Skin of body (tissue), 2 donors: Measurements from ENCODE around the gene CSTF2T. TPM values are rescaled to one million over a fixed set of nuclear protein-coding genes. Genes with fewer than 3 reads are reported as not detected.
"Not testable (repeated sequence)": the region's sequence is repeated elsewhere in the genome, so short reads cannot be mapped to it uniquely, and the experiment has no call there.

Experiments used
- DNase-seq: peaks from one replicate; lab custom pipeline; 2025; lab: John Stamatoyannopoulos, UW
- total RNA-seq: library from RNA; depleted of rRNA; stranded (reverse); fragments of >200 nt; gene quantifications from one replicate; pipeline ENCODE4 v1.2.3, GENCODE V29; 2014

CSTF2T gene
- total RNA-seq, 1 donor from 2014 or later, result 19.8 TPM

DNA sequence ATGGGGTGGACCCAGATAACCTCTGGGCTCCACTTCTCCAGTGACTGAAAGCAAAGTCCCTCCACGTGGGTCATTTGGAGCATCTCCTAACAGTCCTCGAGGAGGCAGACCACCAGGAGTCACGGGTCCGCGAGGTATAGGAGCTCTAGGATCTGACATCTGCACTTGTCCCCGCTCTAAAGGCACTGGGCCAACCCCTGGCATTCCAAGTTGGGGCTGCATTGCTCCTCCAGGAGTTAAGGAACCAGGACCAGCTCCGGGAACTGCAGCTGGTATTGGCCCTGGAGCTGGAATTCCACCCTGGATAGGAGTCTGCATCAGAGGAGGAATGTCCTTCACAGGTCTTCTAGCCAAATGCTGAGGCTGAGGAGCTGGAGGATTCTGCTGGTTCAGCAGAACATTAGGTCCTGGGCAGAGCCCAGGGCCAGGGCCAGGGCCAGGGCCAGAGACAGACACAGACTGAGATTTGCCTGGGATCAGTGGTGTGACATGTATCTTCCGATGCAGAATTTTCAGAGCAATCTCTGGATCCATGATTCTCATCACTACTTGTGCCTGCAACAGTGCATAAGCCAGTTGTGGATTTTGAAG lies 827 bp downstream of the CSTF2T start:
- DNase-seq, result no peak

DNA sequence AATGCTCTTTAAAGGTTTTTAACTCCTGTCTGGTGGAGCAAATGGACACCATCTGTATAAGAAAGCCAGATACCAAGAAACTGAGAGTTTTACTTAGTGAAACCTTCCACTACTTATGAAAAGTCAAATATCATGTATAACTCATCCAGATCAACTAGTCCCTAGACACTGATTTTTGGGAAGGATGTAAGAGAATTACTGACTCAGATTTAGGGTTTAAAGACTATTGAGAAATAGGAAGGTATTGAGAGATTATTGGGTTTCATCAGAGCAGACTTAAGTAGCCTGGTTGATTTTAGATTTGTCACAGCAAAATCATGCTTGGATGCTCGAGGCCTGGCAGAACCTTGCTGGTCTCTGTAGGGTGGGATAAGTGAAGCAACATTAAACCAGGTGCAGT lies 3.1 kb downstream of the CSTF2T start:
- DNase-seq, result no peak

DNA sequence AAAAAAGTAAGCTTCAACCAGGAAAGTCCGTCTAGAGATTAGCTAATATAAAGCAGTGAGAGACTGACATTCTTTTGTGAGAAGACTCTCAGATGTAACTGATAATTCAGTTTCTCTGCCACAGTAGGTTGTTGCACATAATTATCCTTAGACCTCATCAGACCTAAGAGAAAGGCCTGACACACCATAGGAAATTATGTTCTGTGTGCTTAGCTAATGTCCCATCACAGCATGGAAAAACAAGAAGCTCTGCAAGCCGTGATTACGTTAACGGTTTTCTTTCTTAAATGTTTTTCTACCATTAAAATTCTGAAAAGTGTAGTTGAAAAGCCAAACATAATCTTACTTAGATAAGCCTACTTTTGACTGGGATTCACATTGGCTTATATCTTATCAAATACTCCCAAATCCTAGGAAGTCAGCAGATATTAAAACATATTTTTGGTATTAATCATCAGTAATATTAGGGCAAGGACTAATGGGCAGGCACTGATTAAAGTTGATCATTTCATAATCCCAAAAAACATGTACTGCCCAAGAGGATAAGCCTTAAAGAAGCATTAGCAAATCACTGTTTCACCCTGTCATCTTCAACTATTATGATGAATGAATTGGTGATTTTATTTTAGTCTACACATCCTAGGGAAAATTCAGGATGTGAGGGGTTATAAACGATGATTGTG lies 5.2 kb downstream of the CSTF2T start:
- DNase-seq, result no peak

DNA sequence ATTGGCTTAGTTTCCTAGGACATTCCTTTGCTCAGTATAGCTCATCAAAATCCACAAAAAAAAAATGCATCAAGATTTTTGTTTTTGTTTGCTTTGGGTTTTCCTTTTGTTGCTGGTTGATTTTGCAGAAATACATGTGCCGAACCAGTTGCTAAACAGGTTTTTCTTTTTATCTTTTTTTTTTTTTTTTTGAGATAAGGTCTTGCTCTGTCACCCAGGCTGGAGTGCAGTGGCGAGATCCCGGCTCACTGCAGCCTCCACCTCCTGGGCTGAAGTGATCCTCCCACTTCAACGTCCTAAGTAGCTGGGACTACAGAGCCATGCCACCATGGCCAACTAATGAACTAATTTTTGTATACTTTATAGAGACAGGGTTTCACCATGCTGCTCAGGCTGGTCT lies 8.3 kb downstream of the CSTF2T start:
- DNase-seq, result no peak

DNA sequence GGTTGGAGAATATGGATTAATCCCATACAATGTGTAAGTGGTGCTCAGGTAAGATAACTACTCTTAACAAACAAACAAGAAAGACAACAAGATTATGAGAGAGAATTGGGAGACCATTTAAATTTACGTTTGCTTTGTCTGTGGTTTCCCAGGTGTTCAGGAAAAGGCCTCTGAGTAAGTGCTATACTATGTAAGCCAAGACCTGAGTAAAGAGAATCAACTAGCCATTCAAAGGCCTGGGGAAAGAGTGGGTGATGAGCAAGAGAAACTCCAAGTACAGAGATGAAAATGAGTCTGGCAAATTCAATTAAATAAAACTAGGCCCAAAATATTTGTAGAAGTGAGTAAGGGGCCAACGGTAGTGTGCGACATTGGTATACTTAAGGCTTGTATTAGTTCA lies 9.9 kb downstream of the CSTF2T start:
- no peak for DNase-seq

DNA sequence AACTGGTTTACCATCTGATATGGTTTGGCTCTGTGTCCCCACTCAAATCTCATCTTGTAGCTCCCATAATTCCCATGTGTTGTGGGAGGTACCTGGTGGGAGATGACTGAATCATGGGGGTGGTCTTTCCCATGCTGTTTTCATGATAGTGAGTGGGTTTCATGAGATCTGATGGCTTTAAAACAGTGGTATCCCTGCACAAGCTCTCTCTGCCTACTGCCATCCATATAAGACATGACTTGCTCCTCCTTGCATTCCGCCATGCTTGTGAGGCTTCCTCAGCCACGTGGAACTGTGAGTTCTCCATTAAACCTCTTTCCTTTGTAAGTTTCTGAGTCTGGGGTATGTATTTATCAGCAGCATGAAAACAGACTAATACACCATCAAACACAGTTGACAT lies 10.6 kb downstream of the CSTF2T start:
- not testable (repeated sequence) for DNase-seq

DNA sequence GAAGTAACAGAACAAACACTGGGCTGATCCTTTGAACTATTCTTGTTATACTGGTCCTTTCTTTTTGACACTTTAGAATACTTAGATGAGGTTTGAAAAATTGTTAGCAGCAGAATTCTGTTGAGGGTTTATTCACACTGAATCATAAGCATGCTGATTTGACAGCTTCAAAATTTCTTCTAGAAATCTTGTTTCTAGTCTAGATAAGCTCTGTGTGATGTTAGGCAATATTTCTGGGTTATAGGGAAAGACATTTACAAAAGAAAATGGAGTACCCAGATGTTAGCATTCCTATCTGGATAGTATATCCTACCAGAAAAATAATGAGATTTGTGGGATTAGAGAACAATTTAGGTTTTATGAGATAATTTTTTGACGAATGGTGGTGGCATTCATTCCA lies 12.1 kb downstream of the CSTF2T start:
- DNase-seq, result no peak

DNA sequence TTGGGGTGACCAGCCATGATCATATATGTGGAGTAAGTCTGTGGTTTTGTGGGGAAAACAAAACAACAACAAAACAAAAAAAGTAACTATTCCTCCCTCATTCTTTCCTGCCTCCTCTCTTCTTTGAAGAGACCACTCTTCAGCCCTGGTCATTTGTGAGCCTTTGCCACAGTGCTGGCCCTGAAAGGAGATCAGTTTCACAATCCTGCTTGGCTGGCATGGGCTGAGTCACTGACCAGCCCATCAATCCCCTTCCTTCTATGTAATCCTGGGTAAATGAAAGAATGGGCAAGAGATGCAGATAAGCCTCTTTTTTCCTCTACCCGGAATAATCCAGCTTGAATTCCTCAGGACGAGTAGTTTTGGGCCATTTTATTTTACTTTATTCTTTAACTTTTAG lies 13.6 kb downstream of the CSTF2T start:
- no peak for DNase-seq

DNA sequence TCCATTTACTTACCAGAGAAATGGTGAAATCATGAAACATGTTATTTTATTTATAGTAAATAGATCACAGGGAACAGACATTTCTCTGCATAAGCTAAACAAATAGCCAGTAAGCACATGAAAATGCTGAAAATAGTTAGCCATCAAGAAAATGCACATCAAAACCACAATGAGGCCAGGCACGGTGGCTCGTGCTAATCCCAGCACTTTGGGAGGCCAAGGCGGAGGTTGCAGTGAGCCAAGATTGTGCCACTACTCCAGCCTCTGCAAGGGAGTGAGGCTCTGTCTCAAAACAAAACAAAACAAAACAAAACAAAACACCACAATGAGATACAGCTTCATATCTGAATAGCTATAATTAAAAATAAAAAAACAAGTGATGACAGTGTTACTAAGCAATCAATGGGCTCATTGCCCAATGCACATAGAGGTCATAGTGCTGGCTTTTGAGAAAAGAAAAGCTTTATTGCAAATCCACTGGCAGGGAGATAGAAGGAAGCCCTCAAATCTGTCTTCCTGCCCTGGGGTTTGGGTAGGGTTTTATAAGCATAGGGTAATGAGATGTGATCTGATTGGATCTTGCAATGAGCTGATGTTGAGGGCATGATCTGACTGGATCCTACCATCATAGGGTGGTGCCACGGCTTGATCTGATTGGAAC lies 16.2 kb downstream of the CSTF2T start:
- DNase-seq, result peak; percentile 54

DNA sequence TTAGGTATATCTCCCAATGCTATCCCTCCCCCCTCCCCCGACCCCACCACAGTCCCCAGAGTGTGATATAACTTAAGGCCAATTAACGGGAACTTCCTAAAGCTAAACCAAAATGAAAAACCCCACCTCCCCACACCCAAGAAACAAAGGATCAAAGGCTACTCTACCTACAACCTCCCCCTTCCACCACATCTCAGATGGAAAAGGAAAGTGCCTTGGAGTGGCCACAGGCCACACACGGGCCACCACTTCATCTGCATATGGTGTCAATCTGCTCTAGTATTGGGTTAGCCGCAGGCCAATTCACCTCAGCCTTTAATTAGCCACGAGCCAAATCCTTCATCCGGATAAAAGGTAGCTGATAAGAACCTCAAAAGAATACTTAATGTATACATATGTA lies 19.6 kb downstream of the CSTF2T start:
- no peak for DNase-seq

DNA sequence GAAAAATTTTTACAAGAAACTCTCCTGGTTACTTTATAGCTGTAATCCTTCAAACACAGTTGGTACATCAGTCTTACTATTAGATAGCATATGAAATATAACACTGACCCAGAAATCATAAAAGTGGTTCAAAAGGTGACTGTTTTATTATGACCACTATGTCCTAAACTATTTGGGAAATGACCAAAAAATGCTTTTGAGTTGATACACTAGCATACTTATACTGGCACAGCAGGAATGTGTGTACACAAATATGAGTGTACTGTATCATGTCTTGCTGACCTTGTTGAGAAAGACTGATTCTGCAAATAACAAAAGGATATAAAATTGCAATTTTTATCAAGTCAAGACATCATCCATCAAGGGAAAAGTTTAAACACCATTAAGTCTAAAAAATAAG lies 24.3 kb downstream of the CSTF2T start:
- DNase-seq, result no peak

DNA sequence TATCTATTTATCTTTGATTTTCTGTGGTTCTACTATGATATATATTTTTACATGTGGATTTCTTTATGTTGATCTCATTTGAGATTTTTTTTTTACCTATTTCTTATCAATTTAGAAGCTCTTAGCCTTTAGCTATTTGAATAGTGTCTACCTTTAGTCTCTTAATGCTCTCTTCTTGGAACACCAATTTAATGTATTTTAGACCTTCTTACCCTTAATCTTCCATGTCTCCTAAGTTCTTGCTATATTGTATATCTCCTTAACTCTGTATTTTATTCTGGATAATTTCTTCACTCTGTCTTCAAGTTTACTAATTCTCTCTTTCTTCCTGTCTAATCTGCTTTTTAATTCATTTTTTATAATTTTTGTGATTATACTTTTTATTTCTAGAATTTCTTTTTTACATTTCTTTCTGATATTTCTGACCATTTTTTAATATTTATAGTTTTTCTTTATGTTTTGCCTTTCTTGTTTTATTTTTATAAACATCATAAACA lies 27.3 kb downstream of the CSTF2T start:
- DNase-seq, result no peak

DNA sequence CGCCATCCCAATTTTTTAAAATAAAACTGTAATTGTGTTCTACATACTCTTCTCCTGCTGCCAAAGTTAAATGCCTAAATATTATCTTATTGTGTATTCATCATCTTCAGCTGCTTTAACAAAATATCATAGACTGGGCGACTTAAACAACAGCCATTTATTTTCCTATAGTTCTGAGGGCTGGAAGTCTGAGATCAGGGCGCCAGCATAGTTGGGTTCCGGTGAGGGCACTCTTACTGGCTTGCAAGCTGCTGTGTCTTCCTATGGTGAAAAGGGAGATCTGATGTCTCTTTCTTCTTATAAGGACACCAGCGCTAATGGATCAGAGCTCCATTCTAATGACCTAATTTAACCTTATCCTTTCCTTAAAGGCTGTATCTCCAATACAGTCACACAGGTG lies 30.4 kb downstream of the CSTF2T start:
- no peak for DNase-seq

DNA sequence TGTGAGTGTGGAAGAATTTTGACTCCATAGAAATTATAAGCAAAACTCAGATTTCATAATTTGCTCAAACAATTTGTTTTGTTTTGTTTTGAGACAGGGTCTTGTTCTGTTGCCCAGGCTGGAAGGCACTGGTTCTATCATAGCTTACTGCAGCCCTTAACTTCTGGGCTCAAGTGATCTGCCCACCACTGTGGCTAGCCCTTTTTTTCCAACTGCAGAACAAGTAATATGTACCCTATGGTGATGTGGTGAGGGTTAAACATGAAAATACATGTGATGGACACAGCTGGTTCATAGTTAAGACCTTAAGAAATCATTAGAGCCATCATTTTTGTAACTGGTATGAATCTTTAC lies 31.1 kb downstream of the CSTF2T start:
- no peak for DNase-seq

DNA sequence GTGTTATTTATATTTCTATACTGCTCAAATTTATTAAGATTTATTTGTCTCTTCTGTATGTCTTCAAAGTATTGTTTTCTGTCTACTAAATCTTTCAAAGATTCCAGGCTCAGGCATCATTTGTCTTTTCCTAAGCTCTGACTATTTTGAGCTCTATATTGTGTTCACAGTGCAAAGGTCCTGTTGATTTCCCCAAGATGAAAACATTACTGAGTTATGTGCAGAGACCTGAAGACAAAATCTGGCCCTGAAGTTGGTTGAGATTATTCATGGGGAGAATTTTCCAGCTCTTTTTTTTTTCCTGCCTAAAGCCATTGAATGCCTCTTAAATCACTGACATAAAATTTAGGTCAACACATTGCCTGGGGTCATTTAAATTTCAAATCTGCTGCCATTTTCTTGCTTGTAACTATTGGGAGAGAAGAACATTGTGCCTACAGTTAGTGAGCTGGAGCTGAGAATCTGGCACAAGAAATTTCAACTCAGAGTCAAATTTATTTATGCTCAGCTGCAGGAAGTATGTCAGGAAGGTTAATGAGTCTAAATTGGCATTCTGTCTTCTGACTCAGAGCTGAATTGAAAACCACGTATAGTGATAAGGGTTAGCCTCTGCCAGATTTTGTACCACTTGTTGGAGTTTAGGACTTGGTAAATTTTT lies 31.6 kb downstream of the CSTF2T start:
- no peak for DNase-seq

DNA sequence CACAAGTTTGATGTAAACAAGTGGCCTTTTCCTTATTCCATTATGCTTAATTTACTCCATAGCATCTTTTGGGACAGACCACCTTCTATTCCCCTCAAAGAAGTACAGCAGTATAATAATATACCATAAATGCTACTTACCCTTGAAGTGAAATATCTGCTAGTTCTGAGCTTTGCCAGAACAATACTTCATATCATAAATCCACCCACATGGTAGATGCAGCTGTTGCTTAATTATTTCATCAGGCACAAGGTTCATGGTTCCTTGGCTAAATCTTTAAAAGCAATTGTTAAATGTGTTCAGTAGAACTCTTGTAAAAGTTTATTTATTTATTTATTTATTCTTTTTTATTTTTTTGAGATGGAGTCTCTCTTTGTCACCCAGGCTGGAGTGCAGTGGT lies 32.9 kb downstream of the CSTF2T start:
- DNase-seq, result no peak

DNA sequence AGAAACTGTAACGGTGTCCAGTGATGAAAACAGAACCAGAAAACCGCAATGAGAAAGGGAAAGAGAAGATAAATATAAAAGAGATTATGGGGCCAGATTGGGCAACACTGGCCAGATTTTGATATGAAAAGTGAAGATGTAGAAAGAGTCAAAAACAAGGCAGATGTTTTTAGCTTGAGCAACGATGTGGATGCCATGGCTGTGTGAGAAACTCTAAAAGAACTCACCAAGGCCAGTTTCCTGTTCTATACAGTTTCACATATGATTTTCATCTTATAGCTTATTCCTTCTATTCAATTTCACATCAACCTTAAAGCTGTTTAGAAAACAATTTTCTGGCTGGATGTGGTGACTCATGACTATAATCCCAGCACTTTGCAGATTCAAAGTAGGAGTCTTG lies 36.3 kb downstream of the CSTF2T start:
- no peak for DNase-seq

DNA sequence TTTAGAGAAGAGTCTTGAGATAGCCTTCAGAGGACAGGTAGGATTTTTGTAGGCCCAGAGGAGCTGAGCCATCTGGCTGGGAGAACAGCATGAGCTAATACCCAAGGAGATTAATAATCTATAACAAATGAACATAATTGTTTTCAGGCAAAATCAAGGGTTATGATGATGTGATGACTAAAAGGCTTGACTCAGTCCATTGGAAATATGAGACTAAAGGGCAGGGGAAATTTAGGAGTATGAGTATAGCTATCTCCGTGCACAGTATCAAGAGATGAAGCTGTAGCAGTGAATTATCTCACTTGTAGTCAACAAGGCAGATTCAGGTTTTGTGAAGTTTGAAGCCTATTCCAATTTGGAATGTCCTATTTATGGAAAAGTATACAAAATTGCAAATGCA lies 40.1 kb downstream of the CSTF2T start:
- DNase-seq, result no peak

DNA sequence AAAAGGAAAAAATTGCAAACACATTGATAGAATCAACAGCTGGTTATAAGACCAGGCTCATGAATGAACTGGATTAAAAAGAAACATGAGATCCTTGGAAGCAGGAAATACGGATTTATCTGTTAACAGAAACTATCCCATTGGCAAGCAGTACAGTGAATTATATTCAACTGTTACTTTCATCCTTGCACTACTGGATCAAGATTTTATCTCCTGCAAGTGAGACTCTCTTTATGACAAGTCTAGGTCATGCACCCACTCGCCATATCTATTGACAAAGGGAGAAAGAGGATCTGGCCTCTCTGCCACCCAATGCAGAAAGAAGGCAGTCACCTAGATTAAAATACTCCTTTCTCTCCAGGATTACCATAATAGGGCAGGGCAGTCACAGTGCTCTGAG lies 41.4 kb downstream of the CSTF2T start:
- peak; percentile 27 for DNase-seq

DNA sequence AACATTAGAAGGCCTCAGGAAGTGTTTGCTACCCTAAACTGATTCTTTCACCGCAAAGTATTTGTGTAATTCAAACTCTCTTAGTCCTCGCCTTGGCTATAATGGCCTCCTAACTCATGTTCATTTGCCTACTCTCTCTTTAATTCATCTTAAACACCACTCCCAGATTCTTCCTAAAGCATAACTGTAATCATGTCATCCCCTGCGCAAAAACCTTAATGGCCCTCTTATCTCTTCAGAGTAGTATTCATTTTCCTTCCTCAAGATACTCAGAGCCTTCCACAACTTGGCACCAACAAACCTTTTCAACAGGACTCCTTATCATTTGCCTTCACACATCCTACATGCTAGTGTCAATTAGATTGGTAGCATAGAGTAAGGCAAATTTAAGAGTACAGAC lies 42.9 kb downstream of the CSTF2T start:
- DNase-seq, result no peak

DNA sequence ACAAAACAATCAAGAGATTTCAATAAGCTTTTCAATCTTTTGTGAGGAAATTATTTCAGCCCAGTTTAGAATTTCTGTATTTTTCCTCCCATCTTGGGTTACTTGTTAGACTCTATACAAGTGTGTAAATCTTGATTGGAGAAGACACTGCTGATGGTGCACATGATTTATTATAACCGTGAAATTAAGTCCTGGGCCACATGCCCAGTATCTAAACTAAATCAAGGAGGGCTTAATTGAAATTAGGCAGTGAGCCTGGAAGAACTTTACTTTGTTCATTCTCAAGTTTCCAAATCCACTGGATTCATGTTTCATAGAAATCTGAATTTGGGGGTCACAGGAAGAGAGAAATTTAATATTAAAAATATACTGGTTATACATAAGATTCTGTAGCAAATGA lies 44.5 kb downstream of the CSTF2T start:
- peak; percentile 22 for DNase-seq

DNA sequence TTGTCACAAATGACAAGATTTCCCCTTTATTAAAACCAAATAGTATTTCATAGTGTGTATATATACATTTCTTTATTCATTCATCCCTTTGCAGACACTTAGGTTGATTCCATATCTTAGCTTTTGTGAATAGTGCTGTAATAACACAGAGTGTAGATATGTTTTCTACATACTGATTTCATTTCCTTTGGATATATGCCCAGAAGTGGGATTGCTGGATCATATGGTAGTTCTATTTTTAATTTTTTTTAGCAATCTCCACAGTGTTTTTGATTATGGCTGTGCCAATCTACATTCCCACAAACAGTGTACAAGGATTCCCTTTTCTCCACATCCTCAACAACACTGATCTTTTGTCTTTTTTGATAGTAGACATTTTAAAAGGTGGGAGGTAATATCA lies 46.4 kb downstream of the CSTF2T start:
- peak; percentile 72 for DNase-seq

DNA sequence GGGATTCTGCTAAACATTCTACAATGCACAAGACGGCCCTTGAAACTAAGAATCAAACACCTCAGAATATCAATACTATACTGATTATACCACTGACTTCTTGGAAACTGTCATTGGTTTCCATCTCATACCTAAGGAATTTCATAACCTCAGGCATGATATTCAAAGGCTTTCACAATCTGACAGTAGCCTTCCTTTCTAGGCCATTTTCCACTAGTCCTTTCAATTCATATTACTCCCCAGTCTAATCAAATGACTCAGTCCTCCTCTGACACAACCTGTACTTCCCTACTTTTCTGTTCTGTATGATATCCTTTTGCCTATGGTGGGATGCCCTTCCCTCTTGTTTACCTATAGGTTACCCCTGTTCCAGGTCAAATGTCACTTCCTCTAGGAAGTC lies 48.3 kb downstream of the CSTF2T start:
- no peak for DNase-seq
